NCI-H2171 (cell line): Measurements from ENCODE around the gene TMEM212.
A peak's percentile ranks its signal among the peaks of the same experiment; 100 is the strongest.

Experiments
- DNase-seq: peaks from one replicate; lab custom pipeline; 2025; lab: John Stamatoyannopoulos, UW

Gene TMEM212

DNA sequence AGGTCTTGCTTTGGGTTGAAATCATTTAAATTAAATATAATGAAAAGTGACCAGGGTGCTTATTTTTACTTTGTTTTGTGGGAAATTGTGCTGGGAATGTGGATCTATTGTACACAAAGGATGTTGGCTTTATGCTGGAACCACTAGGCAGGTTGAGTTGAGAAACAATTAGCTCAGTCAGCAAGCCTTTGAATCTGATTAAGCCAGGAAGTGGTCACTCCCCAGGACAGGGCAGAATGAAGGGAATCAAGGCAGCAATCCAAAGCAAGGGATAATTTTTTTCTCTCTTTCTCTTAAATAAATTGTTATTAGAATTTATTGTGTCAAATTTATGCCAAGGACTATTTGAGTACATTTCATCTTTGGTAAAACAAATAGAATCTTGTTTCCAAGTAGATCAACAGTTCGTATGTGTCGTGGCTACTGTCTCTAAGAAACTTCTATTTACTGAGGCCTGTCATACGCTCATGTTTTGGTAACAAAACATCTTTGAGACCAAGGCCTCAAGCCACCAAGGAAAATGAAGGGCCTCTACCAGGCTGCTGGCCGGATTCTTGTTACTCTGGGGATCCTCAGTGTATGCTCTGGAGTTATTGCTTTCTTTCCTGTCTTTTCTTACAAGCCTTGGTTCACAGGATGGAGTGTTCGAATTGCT, at the start of gene TMEM212:
Gene TMEM212 (plus strand): TSS at position 486 of the 655 bp plus-strand sequence. CDS start 35 bp downstream, at position 521.
- DNase-seq, result no peak

DNA sequence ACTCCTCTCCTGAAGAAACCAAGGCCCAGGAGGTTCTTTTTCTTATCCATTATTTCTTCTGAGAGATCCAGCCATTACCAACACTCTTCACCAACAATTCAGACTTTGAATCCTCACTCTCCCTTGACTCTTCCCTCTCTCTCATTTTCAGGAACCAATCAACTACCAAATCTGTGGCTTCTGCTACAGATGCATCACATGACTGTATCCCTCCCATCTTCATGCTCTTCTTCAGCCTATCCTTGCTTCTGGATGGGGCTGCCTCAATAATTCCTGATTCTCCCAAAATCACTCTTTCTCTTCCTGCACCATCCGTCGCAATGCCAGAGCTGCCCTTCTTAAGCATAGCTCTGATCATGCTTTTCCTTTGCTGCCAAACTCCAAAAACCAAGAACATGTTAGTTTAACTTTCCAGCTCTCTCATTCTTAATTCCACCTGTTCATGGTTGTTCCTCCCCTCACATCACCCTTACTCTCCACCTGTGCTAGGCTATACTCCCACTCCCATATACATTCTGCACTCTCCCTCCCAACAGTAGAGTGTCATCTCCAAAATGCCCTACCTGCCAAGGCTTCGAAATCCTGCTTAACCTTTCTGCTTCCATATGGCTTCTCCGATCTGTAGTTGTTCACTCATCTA, 46.4 kb upstream of the TMEM212 start:
- no peak for DNase-seq

DNA sequence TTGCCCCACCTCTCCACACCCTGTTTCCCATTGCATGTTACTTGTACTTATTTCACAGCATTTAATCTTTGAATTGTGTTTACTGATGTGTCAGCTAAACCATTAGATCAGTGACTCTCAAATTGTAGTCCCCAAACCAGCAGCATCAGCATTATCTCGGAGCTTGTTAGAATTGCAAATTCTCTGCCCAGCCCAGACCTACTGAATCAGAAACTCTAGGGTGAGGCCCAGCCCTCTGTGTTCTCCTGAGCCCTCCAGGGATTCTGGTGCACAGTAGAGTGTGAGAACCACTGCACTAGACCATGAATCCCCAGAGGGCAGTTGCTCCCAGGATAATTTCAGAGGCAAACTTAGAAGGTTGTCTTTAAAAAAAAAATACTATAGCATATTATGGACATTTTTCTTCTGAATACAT, 45.9 kb upstream of the TMEM212 start:
- DNase-seq, result no peak

DNA sequence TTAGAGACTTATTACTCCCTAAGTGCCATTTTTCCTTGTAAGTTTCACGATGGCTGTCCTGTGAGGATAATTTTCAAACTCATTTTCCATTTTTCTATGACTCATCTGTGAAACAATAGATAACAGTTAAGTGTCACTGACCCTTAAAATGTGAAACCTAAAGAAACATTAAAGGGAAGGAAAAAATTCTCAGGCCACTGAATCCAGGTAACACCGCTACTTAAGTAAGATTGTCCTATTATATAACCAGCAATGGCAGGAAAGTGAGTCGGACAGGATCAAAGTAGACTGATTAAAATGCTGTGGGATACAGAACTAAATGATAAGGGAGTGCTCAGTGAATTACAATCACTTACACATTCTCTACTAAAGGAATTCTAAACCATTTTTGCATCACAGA, 45.3 kb upstream of the TMEM212 start:
- DNase-seq, result no peak

DNA sequence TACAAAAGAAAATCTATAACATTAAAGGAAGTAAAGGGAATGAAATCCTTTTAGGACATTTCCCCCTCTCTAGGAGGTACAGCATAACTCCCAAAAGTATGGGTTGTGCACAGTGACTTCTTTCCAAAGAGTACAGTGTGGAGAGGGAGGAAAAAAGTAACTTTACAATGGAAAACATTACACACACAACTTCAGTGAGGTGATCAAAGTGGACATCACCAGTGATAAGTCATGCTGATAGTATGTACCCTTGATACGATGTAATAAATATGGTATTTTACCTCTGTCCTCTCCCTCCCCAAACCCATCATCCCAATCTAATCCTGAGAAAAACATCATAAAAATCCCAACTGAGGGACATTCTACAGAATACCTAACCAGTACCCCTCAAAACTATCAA, 43.6 kb upstream of the TMEM212 start:
- no peak for DNase-seq

DNA sequence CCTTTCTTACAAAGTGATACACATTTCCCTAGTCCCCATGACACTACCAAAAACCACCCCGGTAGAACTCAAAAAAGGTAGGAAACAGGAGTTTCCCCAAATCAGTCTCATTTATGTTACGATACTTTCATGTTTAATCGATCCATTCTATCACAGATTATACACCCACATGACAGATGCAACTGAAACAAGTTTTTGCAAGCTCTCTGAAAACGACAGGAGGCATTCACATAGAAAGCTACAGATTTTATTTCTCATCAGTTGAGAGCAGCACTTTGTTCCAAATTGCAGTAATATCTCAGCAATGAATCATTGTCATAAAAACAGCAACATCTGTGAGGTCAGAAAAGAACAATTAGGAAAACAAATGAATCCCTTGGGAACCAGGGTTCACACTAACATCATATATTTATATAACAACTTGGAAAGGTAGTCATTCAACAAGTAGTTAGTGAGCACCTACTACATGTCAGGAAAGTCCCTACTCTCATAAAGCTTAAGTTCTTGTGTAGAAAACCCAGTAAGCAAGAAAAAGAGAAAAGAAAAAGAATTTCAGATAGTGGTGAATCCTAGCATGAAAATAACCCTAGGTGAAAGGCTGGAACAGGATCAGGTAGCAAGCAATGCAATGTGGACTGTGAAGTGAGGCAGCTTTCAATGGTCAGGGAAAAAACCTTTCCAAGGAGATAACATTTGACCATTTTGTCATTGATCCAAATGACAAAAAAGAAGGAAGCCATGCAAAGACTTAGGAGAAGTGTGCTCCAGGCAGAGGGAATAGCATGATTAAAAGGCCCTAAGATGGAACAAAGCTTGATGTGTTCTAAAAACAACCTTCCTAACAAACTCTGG, 41.2 kb upstream of the TMEM212 start:
- no peak for DNase-seq

DNA sequence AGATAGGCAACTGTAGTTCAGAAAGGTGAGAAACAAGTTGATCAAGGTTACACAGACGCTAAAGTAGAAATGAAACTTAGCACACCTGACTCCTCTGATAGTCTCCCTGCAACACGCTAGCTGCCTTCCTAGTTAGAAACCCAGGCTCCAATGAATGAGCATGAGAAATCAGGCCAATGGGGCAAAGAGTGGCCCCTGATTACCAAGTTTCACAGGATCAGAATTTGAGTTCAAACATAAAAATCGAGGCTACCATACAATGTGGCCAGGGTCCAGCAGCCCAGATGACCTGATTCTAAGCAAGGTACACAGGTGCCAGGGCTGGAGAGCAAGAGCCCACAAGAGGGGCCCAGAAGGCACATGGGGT, 40.6 kb upstream of the TMEM212 start:
- DNase-seq, result no peak

DNA sequence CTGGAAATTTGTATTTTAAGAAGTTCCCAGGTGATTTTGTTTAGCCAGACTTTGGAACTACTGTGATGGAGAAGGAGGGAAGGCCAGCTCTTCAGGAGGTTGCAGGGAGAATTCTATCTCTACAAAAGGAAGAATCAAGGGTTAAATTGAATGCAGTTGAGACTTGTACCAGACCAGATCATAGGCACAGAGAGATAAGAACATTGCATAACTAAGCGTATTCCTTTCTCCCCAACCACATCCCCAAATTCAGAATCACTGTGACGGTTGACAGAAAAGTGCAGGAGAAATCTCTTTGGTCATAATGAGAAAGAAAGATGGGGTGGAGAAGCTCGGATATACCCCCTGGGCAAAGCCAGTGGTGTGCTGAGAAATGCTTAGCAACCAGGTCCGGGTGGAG, 40.1 kb upstream of the TMEM212 start:
- DNase-seq, result no peak

DNA sequence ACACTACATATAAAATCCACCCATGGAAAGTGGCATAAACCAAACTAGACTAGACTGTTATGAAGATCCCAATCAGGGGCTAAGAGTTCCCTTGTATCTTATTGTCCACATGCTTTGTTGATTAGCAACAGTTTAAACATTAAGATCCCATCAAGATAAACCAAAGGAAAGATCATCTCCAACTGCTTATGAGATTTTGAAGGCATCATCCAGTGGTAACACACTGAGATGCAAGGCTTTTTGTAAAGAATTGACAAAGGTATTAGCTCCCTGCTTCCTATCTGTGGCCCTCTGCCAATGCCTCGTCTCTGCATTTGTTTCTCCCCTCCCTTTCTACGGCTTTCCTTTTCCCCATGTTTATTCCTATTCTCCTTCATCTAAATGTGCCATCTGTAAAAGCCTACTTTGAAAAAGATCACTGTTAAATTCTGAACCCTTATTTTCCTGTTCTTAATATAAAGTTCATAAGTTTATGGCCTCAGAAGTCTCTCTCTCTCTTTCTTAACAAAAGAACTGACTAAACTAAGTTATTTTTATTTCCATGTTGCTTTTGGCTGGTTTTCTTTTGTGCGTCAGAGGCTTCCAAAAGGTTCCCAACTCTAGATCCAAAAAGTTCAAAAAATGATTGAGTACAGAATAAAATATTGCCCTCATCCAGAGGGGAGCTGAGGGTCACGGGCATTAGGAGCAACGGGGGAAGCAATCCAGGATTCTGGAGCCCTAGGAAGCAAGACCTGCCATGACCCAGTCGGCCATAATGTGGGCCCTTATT, 38.3 kb upstream of the TMEM212 start:
- no peak for DNase-seq

DNA sequence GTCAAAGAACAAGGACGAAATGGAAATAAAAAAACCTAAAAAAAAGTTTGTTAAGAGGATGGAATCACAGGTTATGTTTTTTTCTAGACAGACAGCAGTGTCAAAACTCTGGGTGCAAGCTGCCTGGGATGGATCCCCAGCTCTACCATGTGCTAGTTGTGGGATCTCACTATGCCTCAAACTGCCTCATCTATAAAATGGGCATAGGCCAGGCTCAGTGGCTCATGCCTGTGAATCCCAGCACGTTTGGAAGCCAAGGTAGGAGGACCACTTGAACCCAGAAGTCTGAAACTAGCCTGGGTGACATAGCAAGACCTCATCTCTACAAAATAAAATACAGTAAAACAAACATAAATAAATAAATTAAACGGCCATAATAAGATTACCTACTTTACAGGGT, 37.5 kb upstream of the TMEM212 start:
- DNase-seq, result no peak

DNA sequence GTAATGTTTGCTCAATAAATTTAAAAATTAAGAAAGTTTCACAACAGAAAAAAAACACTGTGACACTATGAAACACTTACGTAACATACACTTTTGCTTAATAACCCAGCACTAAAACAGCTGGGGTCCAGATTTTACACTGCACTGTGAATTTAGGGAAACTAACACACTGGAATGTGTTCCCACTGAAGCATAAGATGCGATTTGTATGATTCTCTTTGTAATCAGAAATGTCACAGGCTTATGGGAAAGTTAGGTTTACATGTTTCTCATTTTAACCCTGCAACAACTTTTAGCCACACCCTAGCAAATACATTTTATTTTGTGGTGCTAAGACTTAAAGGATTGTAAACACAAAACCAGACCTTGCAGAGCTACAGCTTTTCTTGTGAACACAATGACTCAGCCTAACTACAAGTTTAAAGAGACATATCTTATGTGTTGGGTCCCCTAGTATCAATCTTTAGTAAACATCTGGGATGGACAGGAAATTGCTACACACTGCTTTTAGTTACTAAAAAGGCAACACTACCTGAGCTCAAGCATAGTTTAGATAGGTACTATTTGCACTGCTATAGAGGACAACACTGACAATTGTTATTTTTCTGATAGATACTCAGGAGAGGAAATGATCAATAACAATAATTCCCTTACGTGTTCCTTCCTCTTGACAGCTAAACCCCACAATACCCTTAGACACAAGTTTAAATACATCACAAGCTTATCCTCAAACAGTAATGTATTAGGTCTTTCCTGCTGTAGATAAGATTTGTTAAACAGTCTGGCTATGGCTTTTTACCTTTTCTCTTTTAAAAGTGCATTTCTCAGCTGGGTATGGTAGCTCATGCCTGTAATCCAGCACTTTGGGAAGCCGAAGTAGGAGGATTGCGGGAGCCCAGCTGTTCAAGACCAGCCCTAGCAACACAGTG, 36.7 kb upstream of the TMEM212 start:
- no peak for DNase-seq

DNA sequence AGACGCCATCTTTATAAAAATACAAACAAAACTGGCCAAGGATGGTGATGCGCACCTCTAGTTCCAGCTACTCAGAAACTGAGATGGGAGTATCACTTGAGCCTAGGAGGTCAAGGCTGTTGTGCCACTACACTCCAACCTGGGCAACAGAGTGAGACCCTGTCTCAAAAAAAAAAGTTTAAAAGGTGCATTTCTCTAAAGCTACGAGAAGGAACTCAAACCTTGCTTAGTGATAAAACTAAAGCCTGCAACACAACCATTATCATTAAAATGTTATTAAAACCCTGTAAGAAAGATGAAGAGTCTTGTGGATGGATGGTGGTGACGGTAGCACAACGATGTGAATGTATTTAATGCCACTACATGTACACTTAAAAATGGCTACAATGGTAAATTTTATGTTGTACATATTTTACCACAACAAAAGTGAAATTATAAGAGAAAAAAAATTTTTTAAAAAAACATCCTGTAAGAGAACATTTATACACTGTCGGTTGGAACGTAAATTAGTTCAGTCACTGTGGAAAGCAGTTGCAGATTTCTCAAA, 35.9 kb upstream of the TMEM212 start:
- DNase-seq, result no peak

DNA sequence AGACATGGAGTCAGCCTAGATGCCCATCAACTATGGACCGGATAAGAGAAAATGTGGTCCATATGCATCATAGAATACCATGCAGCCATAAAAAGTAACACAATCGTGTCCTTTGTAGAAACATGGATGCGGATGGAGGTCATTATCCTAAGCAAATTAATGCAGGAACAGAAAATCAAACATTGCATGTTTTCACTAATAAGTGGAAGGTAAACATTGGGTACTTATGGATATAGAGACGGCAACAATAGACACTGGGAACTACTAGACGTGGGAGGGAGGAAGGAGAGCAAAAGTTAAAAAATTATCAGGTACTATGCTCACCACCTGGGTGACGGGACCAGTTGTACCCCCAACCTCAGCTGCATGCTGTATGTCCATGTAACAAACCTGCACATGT, 35.3 kb upstream of the TMEM212 start:
- DNase-seq, result no peak

DNA sequence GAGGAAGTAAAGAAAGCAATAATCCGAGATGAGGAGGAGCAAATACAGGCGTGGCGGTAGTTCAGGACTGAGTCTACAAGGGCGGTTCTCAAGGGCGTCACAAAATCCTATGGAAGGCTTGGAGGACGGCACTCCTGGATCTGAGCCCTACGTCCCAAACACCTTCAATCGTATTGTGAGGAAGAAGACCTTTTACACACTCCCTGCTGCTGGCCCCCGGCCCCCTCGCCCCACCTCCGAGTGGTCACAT, 33.6 kb upstream of the TMEM212 start:
- no peak for DNase-seq

DNA sequence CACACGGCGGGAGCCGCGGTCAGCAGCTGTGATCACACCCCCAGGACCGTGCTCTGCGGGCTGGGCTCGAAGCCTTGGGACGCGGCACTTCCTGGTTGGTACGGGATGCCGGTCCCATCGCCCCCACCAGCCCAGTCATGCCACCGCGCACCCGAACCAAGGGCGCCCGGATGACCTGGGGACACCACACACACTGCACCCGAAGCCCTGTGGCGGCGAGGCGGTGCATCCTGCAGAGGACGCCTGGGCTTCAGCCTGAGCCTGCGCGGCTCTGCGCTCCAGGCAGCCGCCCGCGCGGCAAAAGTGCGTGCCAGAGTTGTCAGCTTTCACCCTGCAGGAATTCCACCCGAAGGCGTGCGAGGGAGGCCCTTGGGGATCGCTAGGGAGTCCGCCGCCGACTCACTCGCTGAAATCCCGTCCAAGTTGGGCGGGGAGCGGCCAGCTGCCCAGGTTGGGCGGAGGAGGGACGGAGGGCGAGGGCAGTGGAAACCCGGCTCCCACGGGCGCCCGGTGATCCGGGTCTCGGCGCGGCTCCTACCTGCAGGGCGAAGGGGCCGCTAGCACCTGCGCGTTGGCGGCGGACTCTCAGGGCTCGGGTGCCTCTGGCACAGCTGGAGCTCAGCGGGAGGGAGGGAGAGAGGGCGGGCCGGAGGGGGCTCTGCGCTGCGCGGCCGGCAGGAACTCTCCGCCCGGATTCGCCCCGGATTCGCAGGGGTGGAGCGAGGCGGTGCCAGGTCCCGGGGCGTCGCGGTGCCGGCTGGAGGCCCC, 33.1 kb upstream of the TMEM212 start, which contains the start of gene PLD1:
Gene PLD1 (minus strand): TSS at position 623 of the 768 bp plus-strand sequence. CDS start 72,432 bp downstream, outside the sequence.
- peak; percentile 74 for DNase-seq

DNA sequence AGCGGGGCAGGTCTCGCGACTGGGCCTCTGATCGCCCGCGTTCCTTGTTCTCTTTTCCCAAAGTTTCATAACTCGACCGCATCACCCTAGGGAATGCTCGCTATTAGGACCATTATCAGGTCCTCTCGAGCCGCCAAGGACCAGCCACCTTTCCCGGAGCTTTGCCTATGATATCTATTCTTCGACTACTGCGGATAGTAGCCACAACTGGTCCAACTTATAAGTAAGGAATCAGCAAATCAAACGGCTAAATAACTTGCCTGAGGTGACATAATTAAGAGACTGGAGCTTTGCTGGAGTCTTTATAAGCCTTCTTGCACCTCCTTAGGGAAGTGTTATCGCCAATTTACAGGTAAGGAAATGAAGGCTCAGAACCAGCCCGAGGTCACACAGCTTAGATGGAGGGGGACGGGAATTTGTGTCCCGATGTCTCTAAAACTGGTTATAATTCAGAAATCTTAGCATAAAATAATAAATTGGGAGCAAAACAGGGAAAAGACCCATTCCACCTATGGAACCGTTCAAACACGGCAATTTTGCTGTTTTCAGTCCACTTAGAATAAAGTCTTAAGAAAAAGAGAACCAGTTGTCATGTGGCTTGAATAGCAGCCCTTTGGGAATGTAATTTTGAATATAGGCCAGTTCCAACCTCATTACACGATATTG, 32.4 kb upstream of the TMEM212 start:
- no peak for DNase-seq

DNA sequence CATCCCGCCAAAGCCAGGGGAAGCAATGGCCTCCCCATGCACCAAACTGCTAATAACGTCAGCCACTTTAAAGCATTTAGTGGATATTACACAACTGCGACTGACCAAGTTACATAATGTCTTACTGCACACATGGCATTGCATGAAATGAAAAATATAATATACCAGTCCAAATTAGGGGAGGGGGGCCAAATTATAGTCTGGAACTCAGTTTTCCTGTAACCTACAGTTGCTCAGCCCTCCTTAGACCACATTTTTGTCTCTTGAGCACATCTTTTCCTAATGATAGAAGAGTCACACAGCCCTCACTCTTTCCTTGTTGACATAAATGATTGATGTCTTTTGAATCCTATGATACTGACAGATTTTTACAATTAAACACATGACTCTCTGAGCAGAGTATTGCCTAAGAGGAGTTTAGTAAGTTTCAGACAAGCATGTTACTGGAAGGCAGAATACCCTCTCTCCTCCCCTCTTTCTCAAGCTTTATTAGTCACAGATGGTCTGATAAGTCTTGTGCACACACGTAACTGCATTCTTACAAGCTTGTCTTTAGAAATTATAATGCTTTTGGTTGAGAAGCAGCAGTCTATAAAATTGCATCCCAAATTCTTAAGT, 31.7 kb upstream of the TMEM212 start:
- no peak for DNase-seq

DNA sequence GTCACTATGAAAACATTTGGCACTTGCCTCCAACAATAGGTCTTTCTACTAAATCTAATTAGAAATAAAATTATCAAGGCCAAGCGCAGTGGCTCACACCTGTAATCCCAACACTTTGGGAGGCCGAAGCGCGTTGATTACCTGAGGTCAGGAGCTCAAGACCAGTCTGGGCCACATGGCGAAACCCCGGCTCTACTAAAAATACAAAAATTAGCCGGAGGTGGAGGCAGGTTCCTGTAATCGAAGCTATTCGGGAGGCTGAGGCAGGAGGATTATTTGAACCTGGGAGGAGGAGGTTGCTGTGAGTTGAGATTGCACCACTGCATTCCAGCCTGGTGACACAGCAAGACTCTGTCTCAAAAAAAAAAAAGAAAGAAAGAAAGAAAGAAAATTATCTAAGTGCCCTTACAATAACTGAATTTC, 31.2 kb upstream of the TMEM212 start:
- DNase-seq, result no peak

DNA sequence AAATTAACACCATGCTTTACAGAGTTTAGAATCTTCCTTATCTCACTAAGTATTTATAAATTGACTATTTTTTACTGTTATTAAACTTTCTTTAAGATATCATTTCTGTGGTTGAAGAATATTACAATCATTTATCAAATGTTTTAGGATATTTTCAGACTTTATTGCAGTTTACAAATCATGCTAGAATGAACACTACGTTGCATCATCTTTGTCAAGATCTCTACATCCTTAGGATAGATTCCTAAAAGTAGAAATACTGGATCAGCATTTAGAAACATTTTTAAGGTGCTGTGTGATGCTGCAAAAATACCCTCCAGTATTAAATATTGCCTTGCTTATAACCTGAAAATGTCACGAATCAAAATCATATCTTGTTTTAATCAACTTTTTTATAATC, 30.3 kb upstream of the TMEM212 start:
- no peak for DNase-seq
